K562 (cell line): ENCODE measurements around the gene PGAP3. TPM values are rescaled to one million over a fixed set of nuclear protein-coding genes. Genes with fewer than 3 reads are reported as not detected.

ENCODE experiments used
- ATAC-seq: fragments of 200-7000 bp; cut with Tn5 transposase; 3 replicates; pipeline ENCODE4 v1.9.1; 2020; ENCODE audit warnings: moderate library complexity
- BruUV-seq: library from RNA; stranded (reverse); fragments of 400-500 nt; replicated peaks from 2 replicates; lab custom pipeline; 2021; lab: Mats Ljungman, UMichigan
- CTCF ChIA-PET: fragments of 300-600 bp; formaldehyde crosslinking; extraction: SDS; loops from one replicate; lab custom pipeline; 2021; ENCODE audit warnings: low intra/inter-chr PET ratio; lab: Yijun Ruan, JAX
- POLR2A ChIA-PET: fragments of 300-600, 350-650 bp; sonication (Branson Sonifier 250); formaldehyde crosslinking; extraction: SDS; loops from one replicate; lab custom pipeline; 2021; ENCODE audit warnings: antibody characterized with exemption, inconsistent platforms; lab: Yijun Ruan, JAX
- DNase-seq, 4 experiments: peaks; one replicate each; pipeline versions ENCODE4 v3.0.0 to v3.0.0-alpha.2; 2011 to 2018; ENCODE audit warnings: low spot score in 3 of 4, mixed read lengths in 3 of 4; ENCODE audit errors: extremely low read depth in 1 of 4
- FAIRE-seq: peaks from 2 replicates; lab custom pipeline; 2011; peaks lifted over from hg19 to GRCh38; lab: Jason Lieb, UNC
- H2AFZ ChIP-seq: 2 replicates; pipeline ENCODE4 v1.6.0; 2011; ENCODE audit warnings: low read depth, low read length, control low read depth, inconsistent platforms
- H3K27ac ChIP-seq: fragments of 200-600 bp; 3 replicates; pipeline ENCODE4 v1.8.0; 2011; ENCODE audit warnings: low read depth, mild to moderate bottlenecking, control low read depth, inconsistent platforms, low read length, moderate library complexity, mixed read lengths; ENCODE audit errors: extremely low read depth
- H3K27me3 ChIP-seq, 2 experiments: fragments of 300-600 bp in 1 of 2; 2 replicates in 1 of 2; 3 replicates in 1 of 2; pipeline versions ENCODE4 v1.6.0 to v1.8.0; 2011; ENCODE audit warnings: inconsistent platforms in 2 of 2, low read length in 2 of 2, mild to moderate bottlenecking in 1 of 2, mixed read lengths in 1 of 2, moderate library complexity in 1 of 2; ENCODE audit not compliant: control insufficient read depth in 2 of 2, insufficient read depth in 2 of 2
- H3K36me3 ChIP-seq: fragments of 300-600 bp; 3 replicates; pipeline ENCODE4 v1.8.0; 2011; ENCODE audit warnings: mild to moderate bottlenecking, low read length, inconsistent platforms; ENCODE audit not compliant: control insufficient read depth, insufficient read depth
- H3K4me1 ChIP-seq, 2 experiments: fragments of 200-600 bp in 1 of 2; replicated peaks in 1 of 2; 2 replicates in 1 of 2; 3 replicates in 1 of 2; pipeline versions ENCODE4 v1.5.1 to v1.8.0; 2011; ENCODE audit warnings: inconsistent platforms in 2 of 2, low read length in 2 of 2, mild to moderate bottlenecking in 1 of 2, mixed read lengths in 1 of 2, moderate library complexity in 1 of 2; ENCODE audit not compliant: control insufficient read depth in 2 of 2, insufficient read depth in 2 of 2
- H3K4me2 ChIP-seq: 2 replicates; pipeline ENCODE4 v1.6.1; 2011; ENCODE audit warnings: low read length, control low read depth, inconsistent platforms, mixed read lengths; ENCODE audit not compliant: insufficient read depth
- H3K4me3 ChIP-seq: fragments of 200-600 bp; sonication (generic), shearing (Covaris generic); 2 replicates; pipeline ENCODE4 v1.5.1; 2016; ENCODE audit warnings: control low read depth, inconsistent platforms
- H3K79me2 ChIP-seq: fragments of 200-600 bp; 3 replicates; pipeline ENCODE4 v1.8.0; 2011; ENCODE audit warnings: low read length, inconsistent platforms; ENCODE audit not compliant: control insufficient read depth, insufficient read depth
- H3K9ac ChIP-seq, 2 experiments: 2 replicates each; pipeline versions ENCODE4 v1.6.0 to v1.6.1; 2011; ENCODE audit warnings: low read depth in 2 of 2, low read length in 2 of 2, control low read depth in 1 of 2, inconsistent platforms in 1 of 2, mild to moderate bottlenecking in 1 of 2, mixed read lengths in 1 of 2; ENCODE audit not compliant: insufficient read depth in 1 of 2
- H3K9me1 ChIP-seq: one replicate; pipeline ENCODE4 v1.6.0; 2011; ENCODE audit warnings: inconsistent platforms, mild to moderate bottlenecking, low read length, moderate library complexity; ENCODE audit not compliant: control insufficient read depth, insufficient read depth
- H3K9me3 ChIP-seq: replicated peaks from 2 replicates; pipeline ENCODE4 v1.5.1; 2011; ENCODE audit warnings: low read depth, low read length, inconsistent platforms; ENCODE audit not compliant: control insufficient read depth, insufficient read depth
- H4K20me1 ChIP-seq: replicated peaks from 2 replicates; pipeline ENCODE4 v1.6.1; 2011; ENCODE audit warnings: low read length, inconsistent platforms, mixed read lengths; ENCODE audit not compliant: control insufficient read depth, insufficient read depth
- E4F1 ChIP-seq: fragments of 250-450 bp; sonication (Bioruptor Pico); IDR thresholded peaks from 2 replicates; pipeline ENCODE4 v1.5.0; 2021; ENCODE audit warnings: mild to moderate bottlenecking, borderline replicate concordance
- KLF1 ChIP-seq: fragments of 450-650 bp; IDR thresholded peaks from 2 replicates; pipeline ENCODE4 v1.6.1; 2016; ENCODE audit warnings: missing genetic modification characterization, missing compliant biosample characterization
- NEUROD1 ChIP-seq: fragments of 150-350 bp; IDR thresholded peaks from 2 replicates; pipeline ENCODE4 v1.6.1; 2014; ENCODE audit warnings: borderline replicate concordance, low read length, low read depth; ENCODE audit not compliant: partially characterized antibody
- ZNF146 ChIP-seq: IDR thresholded peaks from one replicate; pipeline ENCODE4 v1.6.1; 2018; ENCODE audit warnings: missing compliant biosample characterization; ENCODE audit not compliant: unreplicated experiment
- WGBS: fragments of 100-300 bp; shearing (Covaris generic); methylation state at CpG from one replicate; pipeline ENCODE4 v1.1.6; 2016; ENCODE audit warnings: low coverage, mixed read lengths; ENCODE audit not compliant: insufficient coverage; ENCODE audit errors: missing lambda C conversion rate; 5-methylcytosine and 5-hydroxymethylcytosine counted together
- in situ Hi-C: fragments of 300-500 bp; cut with MboI; formaldehyde crosslinking; loops from 4 replicates; pipeline ENCODE4 v1.15.0; 2018; ENCODE audit warnings: inconsistent platforms, mixed read lengths
- intact Hi-C: fragments of 100-400 bp; cut with micrococcal nuclease; formaldehyde crosslinking; loops from 2 replicates; pipeline ENCODE4 v1.14.2; 2022
- polyA plus RNA-seq, 8 experiments: library from polyadenylated mRNA; depleted of rRNA in 4 of 8; stranded (reverse) in 5 of 8; unstranded in 3 of 8; fragments of >200 nt; fragmentation: Nextera tagmentation in 2 of 8; fragmentation: Illumina TruSeq in 1 of 8; extraction: Ambion mirVana in 2 of 8; extraction: Trizol in 1 of 8; gene quantifications; 2 replicates each; pipeline versions ENCODE4 v1.2.1 to v1.2.3, GENCODE V29; 2011 to 2014; ENCODE audit warnings: inconsistent platforms in 1 of 8, missing spikeins in 1 of 8
- total RNA-seq, 7 experiments: library from RNA; depleted of rRNA in 6 of 7; stranded (reverse); fragments of >200 nt in 6 of 7; fragmentation: Illumina TruSeq in 2 of 7; extraction: Trizol in 2 of 7; gene quantifications; 2 replicates each; pipeline versions ENCODE4 v1.2.1 to v1.2.3, GENCODE V29; 2011 to 2021; ENCODE audit warnings: low replicate concordance in 1 of 7

The PGAP3 gene
- total and polyA plus RNA-seq, 9 of the 15 experiments (the other 6 are each of a cell fraction or from before 2014, with no cell fraction given), result 0.38 to 9.4 (median 4.5) TPM

DNA sequence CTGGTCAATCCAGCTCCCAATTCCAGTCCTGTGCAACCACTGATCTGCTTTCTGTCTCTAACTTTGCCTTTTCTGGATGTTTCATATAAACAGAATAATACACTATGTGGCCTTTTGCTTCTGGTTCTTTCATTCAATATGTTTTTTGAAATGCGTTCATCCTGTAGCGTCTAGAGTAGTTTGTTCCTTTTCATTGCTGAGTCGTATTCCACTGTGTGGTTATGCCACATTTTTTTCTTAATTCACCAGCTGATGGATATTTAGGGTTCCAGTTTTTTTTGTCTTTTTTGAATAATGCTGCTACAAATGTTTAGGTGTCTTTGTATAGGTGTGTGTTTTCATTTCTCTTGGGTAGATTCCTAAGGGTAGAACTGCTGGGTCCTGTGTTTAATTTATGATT is 44.7 kb upstream of the PGAP3 start:
- no peak overlapping the region for H3K4me2 ChIP-seq
- H3K9ac ChIP-seq, result no peak overlapping the region
- no TSS peak for BruUV-seq
- H3K79me2 ChIP-seq, result peaks cover 14% of the 10 kb centered on the region
- H2AFZ ChIP-seq, result no peak overlapping the region
- H3K4me3 ChIP-seq, result no peak overlapping the region
- no peaks in the 10 kb centered on the region for H3K9me3 ChIP-seq
- WGBS, result 13% methylated on average over 3 of the region's 3 CpGs
- DNase-seq, result no peak
- no peak for TF ChIP-seq KLF1 (tag)
- TF ChIP-seq ZNF146 (CRISPR knock-in tag), result peak; percentile 89
- no peak for TF ChIP-seq E4F1 (CRISPR knock-in tag)
- TF ChIP-seq NEUROD1, result no peak
- no peaks in the 10 kb centered on the region for H4K20me1 ChIP-seq
- FAIRE-seq, result no peak
- CTCF ChIA-PET, result no interaction called here
- H3K9me1 ChIP-seq, result no peaks in the 10 kb centered on the region
- intact Hi-C loops, result loop anchor here (5.0 kb wide), 1 partner anchor 45 kb away; the partner anchor contains the start of gene PGAP3
- POLR2A ChIA-PET, result interaction anchor here (1.2 kb wide), 2 partner anchors 13 to 66 kb away, joined by 3 read pairs; no protein-coding TSS in a partner anchor
- peaks cover 20% of the 10 kb centered on the region; the same call in 1 of the 3 replicates for H3K36me3 ChIP-seq
- in situ Hi-C loops, result no loop called here
- no peak overlapping the region for H3K27ac ChIP-seq
- H3K27me3 ChIP-seq, result no peaks in the 10 kb centered on the region
- peaks cover 9 to 18% of the 10 kb centered on the region in 2 experiments; a peak in 4 of 5 replicates for H3K4me1 ChIP-seq
- no peak for ATAC-seq
